RWPE1 (cell line): ENCODE measurements around the gene CCT5.
A peak's percentile ranks its signal among the peaks of the same experiment; 100 is the strongest.

Experiments
- CTCF ChIA-PET: fragments of 350-600 bp; sonication (Branson Sonifier 250); formaldehyde crosslinking; extraction: SDS; loops from one replicate; lab custom pipeline; 2021; lab: Yijun Ruan, JAX
- POLR2A ChIA-PET: fragments of 400-600 bp; formaldehyde crosslinking; extraction: SDS; loops from one replicate; lab custom pipeline; 2020; ENCODE audit warnings: antibody characterized with exemption; ENCODE audit not compliant: low non-redundant PET; lab: Yijun Ruan, JAX
- DNase-seq: peaks from one replicate; pipeline ENCODE4 v3.0.0; 2012; ENCODE audit warnings: low spot score
- H3K27ac ChIP-seq: fragments of 450-650 bp; 2 replicates; pipeline ENCODE4 v1.5.1; 2017
- TF ChIP-seq, protein P1 (sequence below): fragments of 450-650 bp; conservative IDR thresholded peaks from 2 replicates; pipeline ENCODE4 v1.5.1; 2017; ENCODE audit warnings: low read depth, mild to moderate bottlenecking

CCT5 gene

DNA sequence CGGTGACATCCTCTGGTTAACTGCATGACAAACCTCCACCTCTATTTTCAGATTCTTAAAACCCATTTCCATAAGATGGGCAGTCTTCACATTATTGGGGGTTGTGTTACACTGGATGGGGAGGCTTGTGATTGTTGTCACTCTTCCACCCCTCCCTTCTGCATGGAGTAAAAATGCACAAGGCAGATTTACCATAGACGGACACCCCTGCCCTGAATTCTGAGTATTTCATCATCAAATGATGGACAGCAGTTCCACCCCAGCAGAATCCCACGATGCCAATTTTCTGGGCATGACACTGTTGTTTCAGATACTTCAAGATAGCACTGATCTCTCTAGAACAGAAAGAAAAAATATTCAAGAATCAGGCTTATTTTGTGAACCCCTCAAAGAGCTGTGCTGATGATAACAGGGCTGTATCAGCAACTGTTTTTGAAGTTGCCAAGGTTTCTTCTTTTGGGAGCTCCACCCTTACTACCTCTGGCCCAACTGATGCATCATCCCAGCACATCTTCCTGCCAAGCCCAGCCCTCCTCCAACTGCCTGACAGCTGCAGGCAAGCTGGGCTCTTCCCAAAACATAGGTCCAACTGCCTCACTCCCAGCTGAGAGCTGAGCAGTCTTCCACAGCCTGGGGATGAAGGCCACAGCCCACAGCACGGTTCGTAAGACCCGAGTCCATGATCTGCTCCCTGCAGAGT, 36.2 kb downstream of the CCT5 start:
- TF ChIP-seq, protein P1, sequence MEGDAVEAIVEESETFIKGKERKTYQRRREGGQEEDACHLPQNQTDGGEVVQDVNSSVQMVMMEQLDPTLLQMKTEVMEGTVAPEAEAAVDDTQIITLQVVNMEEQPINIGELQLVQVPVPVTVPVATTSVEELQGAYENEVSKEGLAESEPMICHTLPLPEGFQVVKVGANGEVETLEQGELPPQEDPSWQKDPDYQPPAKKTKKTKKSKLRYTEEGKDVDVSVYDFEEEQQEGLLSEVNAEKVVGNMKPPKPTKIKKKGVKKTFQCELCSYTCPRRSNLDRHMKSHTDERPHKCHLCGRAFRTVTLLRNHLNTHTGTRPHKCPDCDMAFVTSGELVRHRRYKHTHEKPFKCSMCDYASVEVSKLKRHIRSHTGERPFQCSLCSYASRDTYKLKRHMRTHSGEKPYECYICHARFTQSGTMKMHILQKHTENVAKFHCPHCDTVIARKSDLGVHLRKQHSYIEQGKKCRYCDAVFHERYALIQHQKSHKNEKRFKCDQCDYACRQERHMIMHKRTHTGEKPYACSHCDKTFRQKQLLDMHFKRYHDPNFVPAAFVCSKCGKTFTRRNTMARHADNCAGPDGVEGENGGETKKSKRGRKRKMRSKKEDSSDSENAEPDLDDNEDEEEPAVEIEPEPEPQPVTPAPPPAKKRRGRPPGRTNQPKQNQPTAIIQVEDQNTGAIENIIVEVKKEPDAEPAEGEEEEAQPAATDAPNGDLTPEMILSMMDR: no peak
- H3K27ac ChIP-seq: peak overlapping the region; percentile 35; the same call in 1 of the 2 replicates
- ChIA-PET POLR2A (no interaction called here), CTCF (no interaction called here)
- no peak for DNase-seq

DNA sequence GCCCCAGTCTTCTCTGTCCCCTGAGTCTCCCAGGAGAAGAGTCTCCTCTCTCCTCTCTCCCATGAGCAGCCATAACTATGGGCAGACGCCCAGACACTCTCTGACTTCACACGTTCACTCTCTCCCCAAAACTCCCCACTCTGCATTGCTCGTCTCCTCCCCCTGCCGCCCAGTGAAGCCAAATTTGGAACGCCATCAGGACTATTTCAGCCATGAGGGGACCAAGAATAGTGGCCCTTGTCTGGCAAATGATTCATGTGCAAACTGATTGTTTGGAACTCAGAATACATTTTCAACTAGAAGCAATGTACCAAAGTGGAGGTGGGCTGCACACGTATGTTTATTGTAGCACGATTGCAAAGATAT, 36.8 kb downstream of the CCT5 start:
- TF ChIP-seq, protein P1: no peak
- POLR2A ChIA-PET: no interaction called here

DNA sequence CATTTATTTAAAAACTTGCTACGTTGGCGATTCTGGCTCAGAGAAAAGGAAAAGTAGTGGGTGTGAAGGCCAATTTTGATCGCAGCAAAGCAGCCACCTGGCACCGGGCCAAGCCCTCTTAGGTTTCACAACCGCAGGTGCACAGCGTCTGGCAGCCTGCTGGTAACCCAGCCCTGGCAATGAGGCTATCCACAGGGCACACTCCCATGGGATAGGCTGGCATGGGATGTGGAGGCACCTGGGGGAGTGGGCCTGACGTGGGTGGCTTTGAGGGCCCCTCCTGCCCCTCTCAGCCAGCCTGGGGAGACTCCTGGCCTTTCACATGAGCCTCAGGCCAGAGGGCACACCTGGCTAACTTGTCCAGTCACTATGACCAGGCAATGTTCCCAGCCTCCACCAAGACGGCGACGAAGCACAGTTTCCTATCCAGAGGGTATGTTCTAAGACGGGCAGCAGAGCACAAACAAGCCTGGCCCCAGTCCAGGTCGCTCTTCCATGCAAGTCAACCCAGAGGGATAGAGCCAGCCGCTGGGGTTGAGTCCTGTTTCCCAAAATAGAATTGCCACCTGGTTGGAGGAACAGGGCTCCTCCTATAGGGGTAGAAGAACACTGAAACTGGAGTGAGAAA, 38.6 kb downstream of the CCT5 start:
- TF ChIP-seq, protein P1: no peak
- DNase-seq: peak; percentile 76
- ChIA-PET POLR2A (no interaction called here), CTCF (no interaction called here)
- peak overlapping the region; percentile 85 for H3K27ac ChIP-seq

More for the DNA sequence above, 36.8 kb downstream of the CCT5 start:
- H3K27ac ChIP-seq: peak overlapping the region; percentile 35; the same call in 1 of the 2 replicates
- CTCF ChIA-PET: no interaction called here
- DNase-seq: no peak

DNA sequence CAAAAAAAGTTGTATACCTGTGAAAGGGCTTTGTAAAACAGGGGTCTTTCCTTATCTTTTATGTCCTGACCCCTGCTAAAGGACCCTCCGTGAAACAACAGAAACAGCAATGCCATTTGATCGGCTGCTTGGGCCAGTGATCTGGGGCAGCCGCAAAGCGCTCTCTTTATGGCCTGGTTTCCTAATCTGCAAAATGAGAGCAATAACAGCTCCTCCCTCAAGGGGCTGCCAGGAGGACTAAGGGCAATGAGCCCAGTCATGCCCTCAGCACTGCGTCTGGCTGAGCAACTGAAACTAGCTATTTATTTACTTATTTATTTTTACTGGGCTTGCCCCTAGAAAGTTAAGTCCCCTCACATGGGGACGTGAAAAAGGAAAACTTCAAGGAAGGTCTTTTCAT, 39.3 kb downstream of the CCT5 start:
- H3K27ac ChIP-seq: peak overlapping the region; percentile 85
- CTCF ChIA-PET: no interaction called here
- POLR2A ChIA-PET: no interaction called here
- DNase-seq: no peak
- TF ChIP-seq, protein P1: no peak

DNA sequence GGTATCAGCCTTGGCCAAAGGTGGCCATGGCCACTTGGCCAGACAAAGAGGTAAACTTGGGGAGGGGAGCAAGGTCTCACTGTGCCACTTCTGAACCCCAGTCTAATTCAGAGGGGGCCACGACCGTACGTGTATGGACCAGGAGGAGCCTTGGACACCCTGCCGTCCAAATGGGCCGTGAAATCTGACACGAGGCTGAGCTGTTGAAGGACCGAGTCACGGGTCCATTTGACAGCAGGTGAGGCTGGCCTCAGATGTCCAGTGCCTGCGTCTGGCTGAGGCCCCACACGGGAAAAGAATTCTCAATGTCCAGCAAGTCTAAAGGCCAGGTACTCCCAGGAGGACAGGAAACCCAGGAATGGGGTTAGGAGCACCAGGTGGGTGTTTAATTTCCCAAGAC, 39.9 kb downstream of the CCT5 start:
- ChIA-PET CTCF (interaction anchor here (0.6 kb wide), 1 partner anchor 42 kb away, joined by 4 read pairs; no protein-coding TSS in a partner anchor), POLR2A (no interaction called here)

DNA sequence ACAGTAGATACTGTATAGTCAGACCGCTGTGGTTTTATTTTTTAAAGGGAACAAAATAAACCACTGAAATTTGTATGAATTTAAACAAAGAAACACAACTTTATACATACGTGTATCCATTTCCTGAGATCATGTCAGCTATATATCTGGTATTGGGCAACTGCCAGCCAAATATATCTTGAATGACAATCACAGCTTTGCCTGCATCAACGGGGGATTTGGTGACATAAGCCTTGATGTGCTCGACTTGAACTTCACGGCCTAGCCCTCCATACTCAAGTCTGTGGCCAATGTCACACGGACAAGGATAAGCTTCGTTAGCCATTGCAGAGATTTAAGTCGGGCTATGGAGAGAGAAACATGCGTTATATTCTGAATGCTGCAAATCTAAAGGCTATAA, 40.4 kb downstream of the CCT5 start:
- no peak for DNase-seq
- no peak overlapping the region for H3K27ac ChIP-seq
- ChIA-PET CTCF (interaction anchor here (0.6 kb wide), 2 partner anchors 42 to 266 kb away, joined by 3 to 4 read pairs; no protein-coding TSS in a partner anchor), POLR2A (no interaction called here)
- TF ChIP-seq, protein P1: no peak

More for the DNA sequence above, 39.9 kb downstream of the CCT5 start:
- H3K27ac ChIP-seq: peak overlapping the region; percentile 85
- TF ChIP-seq, protein P1: no peak
- no peak for DNase-seq
